ENCODE measurements around the gene MKX. TPM values are rescaled to one million over a fixed set of nuclear protein-coding genes. Genes with fewer than 3 reads are reported as not detected.

The MKX gene
- total RNA-seq, 1 experiment from 2014 or later, result 27.5 TPM

DNA sequence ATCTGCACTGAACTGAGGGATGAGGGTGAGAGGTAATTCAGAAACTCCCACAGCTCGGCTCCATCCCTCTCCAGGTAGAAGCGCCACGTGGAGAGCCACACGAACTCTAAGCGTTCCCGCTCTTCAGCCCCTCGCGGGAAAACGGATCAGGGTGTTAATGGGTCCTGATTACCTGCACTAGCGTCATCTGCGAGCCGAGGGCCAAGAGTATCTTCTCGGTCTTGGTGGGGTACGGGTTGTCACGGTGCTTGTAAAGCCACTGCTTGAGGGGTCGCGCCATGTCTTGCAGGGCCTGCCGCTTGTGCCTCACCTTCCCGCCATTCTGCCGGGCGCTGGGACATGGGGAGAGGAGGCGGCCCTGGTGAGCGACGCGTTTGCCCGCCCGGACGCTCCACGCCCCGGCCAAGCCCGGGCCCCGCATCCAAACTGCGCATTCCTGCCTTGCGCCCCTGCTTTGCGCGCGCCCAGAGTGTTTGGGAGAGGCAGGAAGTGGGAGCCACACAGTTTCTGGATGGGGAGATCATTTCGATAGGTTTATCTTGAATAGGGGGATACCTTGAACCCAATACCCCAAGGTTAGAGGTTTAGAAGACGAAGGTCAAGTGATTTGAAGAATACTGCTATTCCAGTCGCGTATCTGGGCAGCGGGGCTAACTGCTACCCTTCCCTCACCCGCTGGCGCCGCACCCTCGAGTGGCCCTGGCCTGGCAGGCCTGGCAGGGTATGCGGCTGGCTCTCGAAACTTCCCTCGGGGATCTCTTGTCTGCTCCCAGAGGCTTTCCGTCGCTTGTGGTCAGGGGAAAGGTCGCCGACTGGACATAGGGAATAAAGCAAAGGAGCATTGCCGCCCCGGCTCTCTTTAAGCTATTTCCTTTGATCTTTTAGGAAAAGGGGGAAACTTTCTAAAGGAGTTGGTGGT lies 4.2 kb downstream of the MKX start:
- Histone ChIP-seq H4K20me1 (ENCODE audit: insufficient read depth) (no peaks in the 10 kb centered on the region), H3K79me2 (ENCODE audit: insufficient read depth, low read length) (peaks cover 44% of the 10 kb centered on the region), H3K4me3 (replicated peaks in 1 of 2; ENCODE audit: low read depth in 1 of 2, low read length in 2 of 2) (peak overlapping the region; percentile 46 to 57), H3K27ac (ENCODE audit: low read depth, low read length) (peak overlapping the region; percentile 97), H3K27me3 (ENCODE audit: insufficient read depth, low read length) (no peaks in the 10 kb centered on the region), H3K9me3 (ENCODE audit: control insufficient read depth in 1 of 2, insufficient read depth in 1 of 2, low read depth in 1 of 2, low read length in 2 of 2) (no peaks in the 10 kb centered on the region), H2AFZ (ENCODE audit: low read depth, low read length, poor library complexity, severe bottlenecking) (no peak overlapping the region), H3K4me1 (ENCODE audit: control insufficient read depth in 1 of 2, insufficient read depth in 2 of 2, low read length in 2 of 2) (peaks cover 13 to 17% of the 10 kb centered on the region in 2 experiments; a peak in 3 of 4 replicates), H3K36me3 (ENCODE audit: control insufficient read depth in 1 of 2, insufficient read depth in 2 of 2, low read length in 2 of 2) (peaks cover 0 to 3% of the 10 kb centered on the region in 2 experiments; a peak in 1 of 4 replicates), H3K9me2 (ENCODE audit: insufficient read depth) (no peaks in the 10 kb centered on the region), H3K9ac (ENCODE audit: low read length) (peak overlapping the region; percentile 65), H3K4me2 (ENCODE audit: low read length) (peak overlapping the region; percentile 81)
- CTCF ChIA-PET, result interaction anchor here (1.9 kb wide), 1 partner anchor 501 kb away, joined by 11 read pairs; no protein-coding TSS in a partner anchor
- intact Hi-C loops (cut with micrococcal nuclease), result loop anchor here (2.0 to 5.0 kb wide), 3 partner anchors 436 to 641 kb away; no protein-coding TSS in a partner anchor
- ATAC-seq (no peak), DNase-seq (ENCODE audit: low read depth, low spot score) (no peak)
- POLR2A ChIA-PET, result interaction anchor here (1.2 kb wide), 1 partner anchor 500 kb away, joined by 4 read pairs; no protein-coding TSS in a partner anchor
- BruUV-seq (replicated peaks), result no TSS peak
- TF ChIP-seq POLR2AphosphoS5 (IDR thresholded peaks at IDR 0.05; ENCODE audit: low read depth, low read length), result no peak
- TF ChIP-seq SIN3A (IDR thresholded peaks at IDR 0.05; ENCODE audit: low read depth), result no peak
- TF ChIP-seq JUND (IDR thresholded peaks at IDR 0.05), result no peak
- TF ChIP-seq YY1 (IDR thresholded peaks at IDR 0.05; ENCODE audit: extremely low read depth, insufficient replicate concordance, low read depth, low read length), result no peak
- no peak for TF ChIP-seq ELF1 (IDR thresholded peaks at IDR 0.05; ENCODE audit: borderline replicate concordance, low read depth)
- no peak for TF ChIP-seq SRF (IDR thresholded peaks at IDR 0.05; ENCODE audit: low read depth)
- no peak for TF ChIP-seq SP1 (IDR thresholded peaks at IDR 0.05; ENCODE audit: low read depth)
- no peak for TF ChIP-seq TCF7L2 (IDR thresholded peaks at IDR 0.05; ENCODE audit: borderline replicate concordance, extremely low read depth, insufficient read depth, insufficient read length)
- no peak for TF ChIP-seq ZFX (IDR thresholded peaks at IDR 0.05)
- TF ChIP-seq, protein P1, sequence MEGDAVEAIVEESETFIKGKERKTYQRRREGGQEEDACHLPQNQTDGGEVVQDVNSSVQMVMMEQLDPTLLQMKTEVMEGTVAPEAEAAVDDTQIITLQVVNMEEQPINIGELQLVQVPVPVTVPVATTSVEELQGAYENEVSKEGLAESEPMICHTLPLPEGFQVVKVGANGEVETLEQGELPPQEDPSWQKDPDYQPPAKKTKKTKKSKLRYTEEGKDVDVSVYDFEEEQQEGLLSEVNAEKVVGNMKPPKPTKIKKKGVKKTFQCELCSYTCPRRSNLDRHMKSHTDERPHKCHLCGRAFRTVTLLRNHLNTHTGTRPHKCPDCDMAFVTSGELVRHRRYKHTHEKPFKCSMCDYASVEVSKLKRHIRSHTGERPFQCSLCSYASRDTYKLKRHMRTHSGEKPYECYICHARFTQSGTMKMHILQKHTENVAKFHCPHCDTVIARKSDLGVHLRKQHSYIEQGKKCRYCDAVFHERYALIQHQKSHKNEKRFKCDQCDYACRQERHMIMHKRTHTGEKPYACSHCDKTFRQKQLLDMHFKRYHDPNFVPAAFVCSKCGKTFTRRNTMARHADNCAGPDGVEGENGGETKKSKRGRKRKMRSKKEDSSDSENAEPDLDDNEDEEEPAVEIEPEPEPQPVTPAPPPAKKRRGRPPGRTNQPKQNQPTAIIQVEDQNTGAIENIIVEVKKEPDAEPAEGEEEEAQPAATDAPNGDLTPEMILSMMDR (IDR thresholded peaks at IDR 0.05 in 2 of 3, conservative IDR thresholded peaks at IDR 0.05 in 1 of 3; ENCODE audit: borderline replicate concordance in 1 of 3, insufficient read depth in 1 of 3, low read depth in 2 of 3, low read length in 2 of 3), result no peak
- TF ChIP-seq POLR2A (IDR thresholded peaks at IDR 0.05; ENCODE audit: borderline replicate concordance, extremely low read depth, insufficient read depth, insufficient read length), result no peak
- no peak for TF ChIP-seq CEBPB (IDR thresholded peaks at IDR 0.05; ENCODE audit: low read depth)
- TF ChIP-seq ZNF274 (IDR thresholded peaks at IDR 0.05; ENCODE audit: low read depth, low read length), result no peak
- TF ChIP-seq EGR1 (IDR thresholded peaks at IDR 0.05; ENCODE audit: low read depth), result no peak
- no peak for TF ChIP-seq MAX (IDR thresholded peaks at IDR 0.05)
- no peak for TF ChIP-seq CBX3 (IDR thresholded peaks at IDR 0.05; ENCODE audit: low read depth)
- no peak for TF ChIP-seq RAD21 (IDR thresholded peaks at IDR 0.05; ENCODE audit: low read depth)
- TF ChIP-seq FOSL1 (IDR thresholded peaks at IDR 0.05; ENCODE audit: low read depth), result no peak
- no peak for TF ChIP-seq ZBTB33 (IDR thresholded peaks at IDR 0.05; ENCODE audit: extremely low read depth, insufficient replicate concordance, low read length)
- RAD21 ChIA-PET (ENCODE audit: low non-redundant PET in 1 of 2, low total read pairs in 2 of 2, uncharacterized antibody in 2 of 2, unreplicated experiment in 2 of 2), result interaction anchor here in 1 of 2 experiments (0.7 kb wide), 1 partner anchor 61 kb away, joined by 3 read pairs; no protein-coding TSS in a partner anchor
